NCI-H82 (cell line): Measurements from ENCODE around the gene SRL.

Experiments used
- DNase-seq: peaks from one replicate; lab custom pipeline; 2025; lab: John Stamatoyannopoulos, UW

Gene SRL

DNA sequence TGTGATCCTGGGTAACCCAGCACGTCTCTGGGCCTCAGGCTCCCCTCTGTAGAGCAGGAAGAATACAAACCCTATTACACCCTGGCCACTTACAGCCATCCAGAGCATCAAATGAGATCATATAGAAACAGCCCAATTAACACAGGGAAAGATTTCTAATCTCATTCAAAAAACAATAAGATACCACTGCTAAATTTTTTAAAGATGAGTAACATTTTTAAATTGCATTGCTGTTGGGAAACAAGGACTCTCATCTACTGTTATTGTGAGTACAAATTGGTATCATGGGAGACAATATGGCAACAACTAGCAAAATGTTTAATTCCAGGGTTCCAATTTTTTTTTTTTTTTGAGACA lies 41.1 kb downstream of the SRL start:
- DNase-seq: no peak

DNA sequence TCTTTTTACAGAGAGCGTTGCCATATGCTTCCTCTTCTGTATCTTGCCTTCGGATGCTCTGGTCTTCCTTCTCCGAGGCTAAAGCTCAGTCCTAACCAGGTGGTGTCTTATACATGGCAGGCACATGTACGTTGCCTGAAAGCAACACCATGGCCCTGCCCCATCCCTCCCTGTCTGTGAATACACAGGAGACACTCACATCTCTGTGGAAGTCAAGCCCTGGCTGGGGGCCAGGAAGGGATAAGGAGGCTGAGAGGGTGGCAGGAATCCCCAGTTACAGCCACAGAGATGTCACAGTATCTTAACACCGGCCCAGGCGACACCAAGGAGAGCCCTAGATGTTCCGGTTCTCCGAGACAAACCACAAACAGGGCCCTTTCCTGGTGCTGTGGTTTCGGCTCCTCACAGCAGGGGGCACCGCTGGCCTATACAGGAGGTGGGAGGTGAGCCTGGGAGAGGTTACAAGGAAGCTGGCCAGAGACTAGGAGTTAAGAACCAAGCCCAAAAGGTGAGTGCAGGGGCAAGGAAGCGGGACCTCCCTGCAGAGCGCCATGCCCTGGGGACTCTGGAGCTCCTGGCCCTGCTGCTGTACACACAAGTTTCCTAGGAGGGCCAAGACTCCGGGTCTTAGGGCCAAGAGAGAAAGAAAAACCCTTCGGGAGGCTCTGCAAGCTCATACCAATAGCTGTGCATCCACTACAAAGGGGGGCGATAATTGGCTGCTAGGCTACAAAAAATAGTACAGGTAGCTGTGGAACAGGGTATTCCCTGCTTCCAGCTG lies 41.7 kb downstream of the SRL start:
- DNase-seq: peak; percentile 82

- DNase-seq: no peak
Measured at GRCh38 chr16:4198816-4199215, 43.1 kb downstream of the SRL start.

DNA sequence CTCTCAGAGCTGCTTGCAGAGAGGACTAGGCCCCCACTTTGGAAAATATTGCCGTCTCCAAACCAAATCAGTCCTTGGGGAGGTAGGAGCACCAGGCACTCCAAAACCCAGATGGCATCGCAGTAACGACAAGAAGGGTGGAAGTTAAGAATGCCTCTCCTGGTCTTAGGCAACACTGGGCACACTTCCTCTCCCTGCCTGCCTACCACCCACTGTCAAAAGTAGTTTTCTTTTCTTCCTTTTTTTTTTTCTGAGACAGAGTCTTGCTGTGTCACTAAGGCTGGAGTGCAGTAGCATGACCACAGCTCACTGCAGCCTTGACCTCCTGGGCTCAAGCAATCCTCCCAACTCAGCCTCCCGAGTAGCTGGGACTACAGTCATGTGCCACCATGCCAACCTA lies 47.2 kb downstream of the SRL start:
- DNase-seq: no peak

DNA sequence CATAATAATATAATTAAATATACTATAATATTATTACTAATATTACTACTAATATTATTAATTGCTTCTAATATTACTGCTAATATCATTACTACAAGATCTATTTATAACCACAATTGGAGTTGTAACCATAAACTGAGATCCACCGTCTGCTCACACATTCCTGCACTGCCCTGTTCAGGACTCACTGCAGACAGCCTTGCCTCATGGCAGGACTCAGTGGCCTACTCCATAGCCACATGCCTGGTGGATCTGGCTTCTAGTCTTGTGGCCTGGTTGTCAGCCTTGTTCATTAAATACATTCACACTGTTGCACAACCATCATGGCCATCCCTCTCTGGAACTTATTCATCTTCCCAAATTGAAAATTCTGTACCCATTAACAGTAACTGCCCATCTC lies 48.0 kb downstream of the SRL start:
- DNase-seq: no peak

GRCh38 chr16:4192206-4192605 lies 49.7 kb downstream of the SRL start:
- no peak for DNase-seq

GRCh38 chr16:4190712-4191333 lies 51.1 kb downstream of the SRL start:
- no peak for DNase-seq

GRCh38 chr16:4190086-4190485 lies 51.8 kb downstream of the SRL start:
- DNase-seq: no peak

DNA sequence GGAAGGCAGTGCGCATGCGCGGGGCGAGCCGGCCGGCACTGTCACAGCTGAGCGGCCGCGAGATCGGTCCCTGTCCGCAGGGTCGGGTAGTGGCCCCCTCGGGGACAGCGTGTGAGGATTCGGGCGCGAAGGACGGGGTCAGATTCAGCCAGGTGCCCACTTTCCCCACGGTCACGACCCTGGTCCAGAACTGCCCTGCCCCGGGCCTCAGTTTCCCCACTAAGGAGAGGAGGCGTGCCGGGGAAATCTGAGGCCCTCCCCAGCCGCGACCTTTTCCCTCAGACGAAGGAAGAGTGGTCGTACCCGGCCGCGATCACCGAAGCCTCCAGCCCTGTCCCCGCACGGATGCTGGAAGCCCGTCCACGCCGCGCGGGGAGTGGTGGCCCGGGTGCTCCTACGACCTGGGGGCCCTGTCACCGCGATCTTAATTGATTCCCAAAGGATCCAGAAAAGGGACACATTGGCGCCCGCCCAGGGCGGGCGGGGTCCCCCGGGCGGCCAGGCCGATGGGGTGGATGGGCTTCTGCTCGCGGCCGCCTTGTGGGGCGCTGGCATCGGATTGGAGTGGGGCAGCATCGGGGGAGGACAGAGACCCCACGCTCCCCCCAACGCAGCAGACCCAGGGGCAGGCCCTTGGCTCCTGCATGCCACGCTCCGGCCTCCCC lies 57.7 kb downstream of the SRL start:
- DNase-seq: peak; percentile 55

GRCh38 chr16:4183237-4184037 lies 58.4 kb downstream of the SRL start:
- peak; percentile 96 for DNase-seq

DNA sequence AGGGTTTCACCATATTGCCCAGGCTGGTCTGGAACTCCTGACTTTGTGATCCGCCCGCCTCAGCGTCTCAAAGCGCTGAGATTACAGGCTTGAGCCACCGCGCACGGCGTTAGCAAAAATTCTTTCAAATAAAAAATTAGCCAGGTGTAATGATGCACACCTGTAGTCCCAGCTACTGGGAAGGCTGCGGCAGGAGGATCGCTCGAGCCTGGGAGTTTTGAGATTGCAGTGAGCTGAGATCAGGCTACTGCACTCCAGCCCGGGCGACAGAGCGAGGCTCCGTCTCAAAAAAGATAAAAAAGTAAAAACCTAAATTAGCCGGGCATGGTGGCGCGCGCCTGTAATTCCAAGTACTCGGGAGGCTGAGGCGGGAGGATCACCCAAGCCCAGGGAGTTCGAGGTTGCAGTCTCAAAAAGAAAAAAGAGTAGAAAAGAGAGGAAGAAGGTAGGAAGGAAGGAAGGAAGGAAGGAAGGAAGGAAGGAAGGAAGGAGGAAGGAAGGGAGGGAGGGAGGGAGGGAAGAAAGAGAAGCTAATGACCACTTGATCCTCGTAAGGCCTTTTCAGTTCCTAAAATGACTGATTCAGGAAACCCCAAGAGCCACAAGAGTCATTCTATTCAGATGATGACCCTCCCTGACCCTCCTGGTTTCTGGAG lies 59.2 kb downstream of the SRL start:
- no peak for DNase-seq

DNA sequence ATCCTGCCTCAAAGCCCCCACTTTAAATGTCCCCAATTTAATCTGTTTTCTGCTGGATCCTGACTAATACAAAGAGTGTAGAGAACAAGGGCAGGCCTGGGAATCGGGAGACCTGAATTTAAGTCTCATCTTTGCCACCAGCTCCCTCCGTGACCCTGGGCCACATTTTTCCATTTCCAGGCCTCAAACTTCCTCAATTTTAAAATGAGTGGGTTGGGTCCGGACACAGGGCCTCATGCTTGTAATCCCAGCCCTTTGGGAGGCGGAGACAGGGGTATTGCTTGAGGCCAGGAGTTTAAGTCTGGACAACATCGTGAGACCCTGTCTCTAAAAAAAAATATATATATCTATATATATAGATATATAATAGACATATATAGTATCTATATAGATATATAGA lies 61.4 kb downstream of the SRL start:
- DNase-seq: no peak

DNA sequence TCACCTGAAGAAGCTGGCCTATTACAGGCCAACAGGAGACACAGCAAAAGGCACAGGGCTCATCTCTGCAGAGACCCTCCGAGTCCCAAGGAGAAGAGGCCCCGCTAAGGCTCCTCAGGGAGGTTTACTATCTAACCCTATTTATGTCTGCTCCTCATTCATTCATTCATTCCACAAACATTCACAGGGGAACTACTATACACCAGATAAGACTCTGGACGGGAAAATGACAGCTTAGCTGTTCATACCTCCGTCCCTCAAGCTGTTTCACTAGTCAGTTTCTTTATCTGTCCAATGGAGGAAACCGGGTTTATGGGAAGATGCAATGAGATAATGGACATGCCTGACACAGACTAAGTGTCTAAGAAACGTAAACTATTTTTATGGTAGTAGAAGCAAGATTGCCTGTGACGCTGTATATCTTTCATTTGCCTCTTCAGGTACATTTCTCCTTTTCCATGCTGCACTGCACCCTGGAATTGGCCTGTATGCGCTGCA lies 62.1 kb downstream of the SRL start:
- DNase-seq: no peak

DNA sequence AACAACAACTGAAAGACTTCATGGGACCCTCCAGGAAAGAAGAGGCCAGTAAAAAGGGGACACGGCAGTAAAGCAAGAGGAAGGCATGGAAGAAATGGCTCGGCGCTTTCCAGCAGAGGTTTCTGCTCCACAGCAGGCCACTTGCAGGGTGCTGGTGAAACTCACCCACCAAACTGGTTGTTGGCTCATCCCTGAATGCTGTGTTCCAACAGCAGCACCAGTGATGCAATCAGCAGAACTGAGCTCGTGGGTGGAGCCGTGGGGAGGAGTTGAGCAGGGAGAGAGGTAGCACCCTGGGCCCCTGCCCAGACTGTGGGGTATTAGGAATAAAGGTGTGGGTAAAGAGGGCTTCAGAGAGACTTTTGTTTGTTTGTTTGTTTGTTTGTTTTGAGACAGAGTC lies 62.9 kb downstream of the SRL start:
- DNase-seq: no peak

GRCh38 chr16:4178468-4179010 lies 63.3 kb downstream of the SRL start:
- DNase-seq: no peak

- peak; percentile 16 for DNase-seq
Measured at GRCh38 chr16:4176906-4177417, 64.9 kb downstream of the SRL start.

DNA sequence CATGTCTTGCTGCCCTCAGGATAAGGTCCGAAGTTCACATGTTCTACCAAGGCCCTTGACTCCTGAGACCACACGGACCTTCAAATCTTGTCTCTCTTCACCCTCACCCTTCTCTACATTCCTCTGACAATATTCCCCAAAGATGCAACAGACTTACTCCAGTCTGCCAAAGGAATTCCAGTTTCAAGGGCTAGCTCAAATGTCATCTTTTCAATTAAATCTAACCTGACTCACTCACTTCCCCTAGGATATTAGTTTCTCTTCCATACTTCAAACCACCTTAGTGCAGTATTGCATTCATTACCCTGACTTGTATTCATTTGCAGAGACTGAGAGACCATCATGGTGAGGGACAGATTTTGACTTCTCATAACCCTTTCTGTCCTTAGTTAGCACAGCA lies 66.0 kb downstream of the SRL start:
- DNase-seq: no peak

DNA sequence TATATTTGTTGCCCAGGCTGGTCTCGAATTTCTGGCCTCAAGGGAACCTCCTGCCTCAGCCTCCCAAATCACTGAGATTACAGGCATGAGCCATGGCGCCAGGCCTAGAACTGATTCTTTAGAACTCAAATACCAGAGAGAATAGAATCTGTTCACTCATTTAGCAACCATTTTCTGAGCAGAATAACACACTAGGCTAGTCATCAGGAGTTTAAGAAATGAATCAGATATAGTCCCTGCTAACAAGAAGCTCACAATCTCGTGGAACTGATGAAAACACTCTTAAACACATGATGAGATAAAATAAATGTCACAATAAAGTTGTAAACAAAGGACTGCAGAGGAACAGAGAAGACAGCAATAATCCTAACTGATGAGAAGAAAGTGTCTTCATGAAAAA lies 69.8 kb downstream of the SRL start:
- no peak for DNase-seq

GRCh38 chr16:4169415-4169814 lies 72.5 kb downstream of the SRL start:
- no peak for DNase-seq

DNA sequence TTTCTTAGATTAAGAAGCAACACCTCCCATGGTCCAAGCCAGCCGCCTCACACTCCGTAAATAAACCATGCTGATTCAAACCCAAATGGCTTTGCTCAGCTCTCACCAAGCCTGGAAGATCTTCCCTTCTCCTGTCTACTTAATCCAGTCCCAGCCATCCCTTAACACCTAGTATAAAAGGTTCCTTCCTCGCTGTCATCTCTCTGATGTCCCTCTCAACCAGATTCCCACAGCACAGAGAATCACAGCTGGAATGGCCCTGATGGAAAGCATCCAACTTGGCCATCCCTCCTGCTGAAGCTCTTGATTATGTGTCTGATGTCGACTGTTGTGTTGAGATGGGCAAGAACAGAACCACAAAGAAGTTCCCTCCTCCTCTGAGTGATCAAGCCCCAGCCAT lies 75.1 kb downstream of the SRL start:
- DNase-seq: no peak

- DNase-seq: no peak
Measured at GRCh38 chr16:4160658-4161430, 81.0 kb downstream of the SRL start.
